DND-41 (cell line): ENCODE measurements around the gene RIMOC1.

ENCODE experiments used
- EZH2 ChIP-seq: IDR thresholded peaks from 3 replicates; pipeline ENCODE4 v1.6.1; 2012; ENCODE audit warnings: borderline replicate concordance, low read depth, mild to moderate bottlenecking, moderate library complexity, low read length, inconsistent platforms; ENCODE audit not compliant: severe bottlenecking
- TF ChIP-seq, protein P1 (sequence below): IDR thresholded peaks from 2 replicates; pipeline ENCODE4 v1.5.1; 2012; ENCODE audit warnings: borderline replicate concordance, low read length, moderate library complexity, mild to moderate bottlenecking; ENCODE audit not compliant: poor library complexity, severe bottlenecking; ENCODE audit errors: extremely low read depth

- TF ChIP-seq, protein P1, sequence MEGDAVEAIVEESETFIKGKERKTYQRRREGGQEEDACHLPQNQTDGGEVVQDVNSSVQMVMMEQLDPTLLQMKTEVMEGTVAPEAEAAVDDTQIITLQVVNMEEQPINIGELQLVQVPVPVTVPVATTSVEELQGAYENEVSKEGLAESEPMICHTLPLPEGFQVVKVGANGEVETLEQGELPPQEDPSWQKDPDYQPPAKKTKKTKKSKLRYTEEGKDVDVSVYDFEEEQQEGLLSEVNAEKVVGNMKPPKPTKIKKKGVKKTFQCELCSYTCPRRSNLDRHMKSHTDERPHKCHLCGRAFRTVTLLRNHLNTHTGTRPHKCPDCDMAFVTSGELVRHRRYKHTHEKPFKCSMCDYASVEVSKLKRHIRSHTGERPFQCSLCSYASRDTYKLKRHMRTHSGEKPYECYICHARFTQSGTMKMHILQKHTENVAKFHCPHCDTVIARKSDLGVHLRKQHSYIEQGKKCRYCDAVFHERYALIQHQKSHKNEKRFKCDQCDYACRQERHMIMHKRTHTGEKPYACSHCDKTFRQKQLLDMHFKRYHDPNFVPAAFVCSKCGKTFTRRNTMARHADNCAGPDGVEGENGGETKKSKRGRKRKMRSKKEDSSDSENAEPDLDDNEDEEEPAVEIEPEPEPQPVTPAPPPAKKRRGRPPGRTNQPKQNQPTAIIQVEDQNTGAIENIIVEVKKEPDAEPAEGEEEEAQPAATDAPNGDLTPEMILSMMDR: no peak
- TF ChIP-seq EZH2: no peak
Measured at GRCh38 chr5:41878173-41878572, 26.0 kb upstream of the RIMOC1 start.
